Endothelial cell of umbilical vein (primary cell): ENCODE data around the gene TBC1D8. TPM values are rescaled to one million over a fixed set of nuclear protein-coding genes. Genes with fewer than 3 reads are reported as not detected.

Source experiments
- BruUV-seq: library from RNA; stranded (reverse); fragments of 400-500 nt; replicated peaks from 2 replicates; lab custom pipeline; 2021; lab: Mats Ljungman, UMichigan
- CTCF ChIA-PET: fragments of 300-600, 350-600 bp; sonication (Branson Sonifier 250); formaldehyde crosslinking; loops from one replicate; lab custom pipeline; 2021; ENCODE audit warnings: antibody characterized with exemption, inconsistent platforms; lab: Charles Lee
- POLR2A ChIA-PET: fragments of 300-600, 350-600 bp; sonication (Branson Sonifier 250); formaldehyde crosslinking; loops from one replicate; lab custom pipeline; 2021; ENCODE audit warnings: antibody characterized with exemption, inconsistent platforms; lab: Charles Lee
- DNase-seq: peaks from one replicate; pipeline ENCODE4 v3.0.0-alpha.2; 2011; ENCODE audit warnings: low read depth, low spot score
- FAIRE-seq: peaks from 2 replicates; lab custom pipeline; 2011; peaks lifted over from hg19 to GRCh38; lab: Jason Lieb, UNC
- H2AFZ ChIP-seq: 2 replicates; pipeline ENCODE4 v1.6.0; 2012; ENCODE audit warnings: low read depth, low read length, control low read depth, inconsistent platforms
- H3K27ac ChIP-seq: 2 replicates; pipeline ENCODE4 v1.5.1; 2011; ENCODE audit warnings: low read depth, mild to moderate bottlenecking, control low read depth, low read length, moderate library complexity; ENCODE audit not compliant: insufficient read depth
- H3K27me3 ChIP-seq, 2 experiments: 2 replicates each; pipeline versions ENCODE4 v1.6.0 to v1.6.1; 2011; ENCODE audit warnings: low read length in 2 of 2, mixed read lengths in 1 of 2; ENCODE audit not compliant: control insufficient read depth in 2 of 2, insufficient read depth in 2 of 2
- H3K36me3 ChIP-seq, 2 experiments: 2 replicates in 1 of 2; 3 replicates in 1 of 2; pipeline ENCODE4 v1.5.1; 2011; ENCODE audit warnings: low read length in 2 of 2, mild to moderate bottlenecking in 1 of 2, moderate library complexity in 1 of 2; ENCODE audit not compliant: control insufficient read depth in 2 of 2, insufficient read depth in 2 of 2; ENCODE audit errors: extremely low read depth in 1 of 2
- H3K4me1 ChIP-seq: 3 replicates; pipeline ENCODE4 v1.5.1; 2011; ENCODE audit warnings: mild to moderate bottlenecking, low read length; ENCODE audit not compliant: control insufficient read depth, insufficient read depth; ENCODE audit errors: extremely low read depth
- H3K4me2 ChIP-seq: 2 replicates; pipeline ENCODE4 v1.6.1; 2011; ENCODE audit warnings: low read length, control low read depth, mixed read lengths; ENCODE audit not compliant: insufficient read depth
- H3K4me3 ChIP-seq, 3 experiments: fragments of 200-600 bp in 1 of 3; sonication (generic), shearing (Covaris generic) in 1 of 3; replicated peaks in 1 of 3; 2 replicates each; pipeline ENCODE4 v1.5.1; 2011 to 2016; ENCODE audit warnings: control low read depth in 3 of 3, low read length in 3 of 3, mild to moderate bottlenecking in 2 of 3, inconsistent platforms in 1 of 3, low read depth in 1 of 3, moderate library complexity in 1 of 3; ENCODE audit not compliant: insufficient read depth in 1 of 3
- H3K79me2 ChIP-seq: 2 replicates; pipeline ENCODE4 v1.6.0; 2012; ENCODE audit warnings: low read length, inconsistent platforms; ENCODE audit not compliant: control insufficient read depth, insufficient read depth
- H3K9ac ChIP-seq: replicated peaks from 2 replicates; pipeline ENCODE3; 2011; ENCODE audit warnings: low read length, control low read depth; ENCODE audit not compliant: insufficient read depth; ENCODE audit errors: extremely low read depth
- H3K9me1 ChIP-seq: replicated peaks from 3 replicates; pipeline ENCODE4 v1.6.0; 2011; ENCODE audit warnings: mild to moderate bottlenecking, low read length; ENCODE audit not compliant: control insufficient read depth, insufficient read depth; ENCODE audit errors: extremely low read depth
- H3K9me3 ChIP-seq: replicated peaks from 2 replicates; pipeline ENCODE4 v1.5.1; 2012; ENCODE audit warnings: low read length, inconsistent platforms; ENCODE audit not compliant: control insufficient read depth, insufficient read depth
- H4K20me1 ChIP-seq: replicated peaks from 2 replicates; pipeline ENCODE3; 2011; ENCODE audit warnings: mild to moderate bottlenecking, low read length; ENCODE audit not compliant: control insufficient read depth, insufficient read depth; ENCODE audit errors: extremely low read depth
- EZH2 ChIP-seq: IDR thresholded peaks from 2 replicates; pipeline ENCODE4 v1.6.1; 2012; ENCODE audit warnings: borderline replicate concordance, low read depth, mild to moderate bottlenecking, moderate library complexity, low read length, inconsistent platforms; ENCODE audit not compliant: severe bottlenecking
- FOS ChIP-seq: IDR thresholded peaks from 2 replicates; pipeline ENCODE4 v1.6.1; 2011; ENCODE audit warnings: mild to moderate bottlenecking, low read length, moderate library complexity, borderline replicate concordance; ENCODE audit not compliant: insufficient read depth
- GATA2 ChIP-seq: IDR thresholded peaks from 2 replicates; pipeline ENCODE4 v1.7.0; 2011; ENCODE audit warnings: low read depth, mild to moderate bottlenecking, moderate library complexity, mixed read lengths, low read length; ENCODE audit not compliant: insufficient read length, insufficient read depth
- JUN ChIP-seq: IDR thresholded peaks from 2 replicates; pipeline ENCODE4 v1.6.1; 2011; ENCODE audit warnings: borderline replicate concordance, low read depth; ENCODE audit not compliant: insufficient read length, insufficient read depth
- MYC ChIP-seq: IDR thresholded peaks from one replicate; pipeline ENCODE4 v1.6.1; 2011; ENCODE audit warnings: mild to moderate bottlenecking, low read depth, low read length
- POLR2A ChIP-seq: IDR thresholded peaks from 2 replicates; pipeline ENCODE4 v1.6.1; 2012; ENCODE audit warnings: low read depth, mild to moderate bottlenecking, control low read depth, low read length
- POLR2AphosphoS5 ChIP-seq: IDR thresholded peaks from 2 replicates; pipeline ENCODE4 v1.6.1; 2012; ENCODE audit warnings: low read depth, mild to moderate bottlenecking, control low read depth, low read length, moderate library complexity; ENCODE audit not compliant: insufficient read depth
- dilution Hi-C: fragments of 300-500 bp; cut with MboI; formaldehyde crosslinking; loops from one replicate; pipeline ENCODE4 v1.15.0; 2019; ENCODE audit warnings: low sequenced_read_pairs; ENCODE audit not compliant: extremely low pct_ligation_motif_present
- intact Hi-C: fragments of 100-400 bp; cut with micrococcal nuclease; formaldehyde crosslinking; loops from one replicate; pipeline ENCODE4 v1.10.0; 2022
- polyA plus RNA-seq, 4 experiments: library from polyadenylated mRNA; depleted of rRNA in 3 of 4; stranded (reverse) in 3 of 4; unstranded in 1 of 4; fragments of >200 nt; gene quantifications; 2 replicates each; pipeline versions ENCODE4 v1.2.1 to v1.2.3, GENCODE V29; 2011 to 2012; ENCODE audit warnings: missing spikeins in 1 of 4
- total RNA-seq: library from RNA; stranded (reverse); gene quantifications from 2 replicates; pipeline ENCODE4 v1.2.3, GENCODE V29; 2021
- TF ChIP-seq, protein P1 (sequence below), 2 donors: IDR thresholded peaks; 1 replicate in 1 of 2; 2 replicates in 1 of 2; pipeline ENCODE4 v1.5.1; 2011; ENCODE audit warnings: low read length in 2 of 2, mild to moderate bottlenecking in 2 of 2, moderate library complexity in 2 of 2, control low read depth in 1 of 2, inconsistent platforms in 1 of 2, low read depth in 1 of 2; ENCODE audit not compliant: insufficient read depth in 1 of 2; ENCODE audit errors: extremely low read depth in 1 of 2
- TF ChIP-seq, protein P2 (sequence below): IDR thresholded peaks from 2 replicates; pipeline ENCODE4 v1.6.1; 2011; ENCODE audit not compliant: insufficient read depth, insufficient read length

TBC1D8 gene
- total and polyA plus RNA-seq, 2 donors (not counting 3 experiments of a cell fraction or from before 2014, with no cell fraction given), result 28.5 to 32.1 TPM

DNA sequence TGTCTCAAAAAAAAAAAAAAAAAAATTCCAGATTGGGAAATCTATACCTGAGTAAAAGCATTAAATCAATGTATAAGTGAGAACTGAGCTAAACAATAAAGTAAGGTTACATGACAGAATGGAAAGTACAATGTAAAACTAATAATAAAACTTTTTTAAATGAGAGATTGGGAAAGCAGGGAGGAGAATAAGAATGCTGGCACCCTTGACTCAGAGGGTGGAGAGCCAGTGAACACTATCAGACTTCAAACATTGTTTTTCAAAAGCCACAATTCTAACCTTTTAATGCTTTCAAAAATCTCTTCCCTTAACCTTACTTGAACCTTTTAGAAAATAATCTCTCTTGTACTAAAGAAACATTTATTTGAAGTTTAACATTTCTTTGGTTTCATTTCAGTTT is 63.5 kb downstream of the TBC1D8 start:
- no TSS peak for BruUV-seq
- Histone ChIP-seq H3K9ac (no peak overlapping the region), H3K4me3 (no peak overlapping the region), H3K4me1 (no peaks in the 10 kb centered on the region), H2AFZ (no peak overlapping the region), H3K27ac (no peak overlapping the region), H4K20me1 (no peaks in the 10 kb centered on the region), H3K9me3 (no peaks in the 10 kb centered on the region), H3K79me2 (peaks cover 28% of the 10 kb centered on the region), H3K27me3 (no peaks in the 10 kb centered on the region), H3K36me3 (no peaks in the 10 kb centered on the region), H3K9me1 (no peaks in the 10 kb centered on the region), H3K4me2 (no peak overlapping the region)
- POLR2A ChIA-PET, result no interaction called here
- intact Hi-C loops, result no loop called here
- TF ChIP-seq MYC (no peak), POLR2A (no peak), POLR2AphosphoS5 (no peak), FOS (no peak), GATA2 (no peak), EZH2 (no peak), JUN (no peak)
- TF ChIP-seq, protein P1, sequence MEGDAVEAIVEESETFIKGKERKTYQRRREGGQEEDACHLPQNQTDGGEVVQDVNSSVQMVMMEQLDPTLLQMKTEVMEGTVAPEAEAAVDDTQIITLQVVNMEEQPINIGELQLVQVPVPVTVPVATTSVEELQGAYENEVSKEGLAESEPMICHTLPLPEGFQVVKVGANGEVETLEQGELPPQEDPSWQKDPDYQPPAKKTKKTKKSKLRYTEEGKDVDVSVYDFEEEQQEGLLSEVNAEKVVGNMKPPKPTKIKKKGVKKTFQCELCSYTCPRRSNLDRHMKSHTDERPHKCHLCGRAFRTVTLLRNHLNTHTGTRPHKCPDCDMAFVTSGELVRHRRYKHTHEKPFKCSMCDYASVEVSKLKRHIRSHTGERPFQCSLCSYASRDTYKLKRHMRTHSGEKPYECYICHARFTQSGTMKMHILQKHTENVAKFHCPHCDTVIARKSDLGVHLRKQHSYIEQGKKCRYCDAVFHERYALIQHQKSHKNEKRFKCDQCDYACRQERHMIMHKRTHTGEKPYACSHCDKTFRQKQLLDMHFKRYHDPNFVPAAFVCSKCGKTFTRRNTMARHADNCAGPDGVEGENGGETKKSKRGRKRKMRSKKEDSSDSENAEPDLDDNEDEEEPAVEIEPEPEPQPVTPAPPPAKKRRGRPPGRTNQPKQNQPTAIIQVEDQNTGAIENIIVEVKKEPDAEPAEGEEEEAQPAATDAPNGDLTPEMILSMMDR (IDR thresholded peaks at IDR 0.05; ENCODE audit: extremely low read depth in 1 of 2, insufficient read depth in 1 of 2, low read depth in 1 of 2, low read length in 2 of 2), result no peak
- TF ChIP-seq, protein P2, sequence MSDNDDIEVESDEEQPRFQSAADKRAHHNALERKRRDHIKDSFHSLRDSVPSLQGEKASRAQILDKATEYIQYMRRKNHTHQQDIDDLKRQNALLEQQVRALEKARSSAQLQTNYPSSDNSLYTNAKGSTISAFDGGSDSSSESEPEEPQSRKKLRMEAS, result no peak
- dilution Hi-C loops, result no loop called here
- DNase-seq, result no peak
- no peak for FAIRE-seq
- CTCF ChIA-PET, result interaction anchor here (0.6 to 0.9 kb wide), 2 partner anchors 62 to 188 kb away, joined by 3 read pairs; no protein-coding TSS in a partner anchor
